ENCODE data around the gene CFAP46. TPM values are rescaled to one million over a fixed set of nuclear protein-coding genes. Genes with fewer than 3 reads are reported as not detected.

The CFAP46 gene
- total RNA-seq, 1 donor from 2014 or later: 1.6 TPM

DNA sequence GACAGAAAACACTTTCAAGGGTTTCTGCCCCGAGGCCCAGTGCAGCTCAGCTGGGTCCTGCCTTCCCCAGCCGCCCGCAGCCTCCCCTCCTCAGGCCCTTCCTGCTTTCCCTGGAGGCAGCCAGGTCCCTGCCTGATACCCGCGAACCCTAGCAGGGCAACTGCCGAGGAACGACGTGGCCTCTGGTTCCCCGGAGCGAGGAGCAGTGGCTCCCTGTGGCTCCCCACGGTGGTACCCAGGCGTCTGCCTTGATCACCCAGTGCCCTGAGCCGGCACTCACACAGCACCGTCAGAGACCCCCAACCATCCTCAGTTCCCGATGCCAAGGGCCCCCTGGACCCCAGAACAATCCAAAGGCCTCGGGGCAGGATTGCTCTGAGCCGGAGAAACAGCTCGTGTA is 58.3 kb downstream of the CFAP46 start:
- no peaks in the 10 kb centered on the region for H3K27me3 ChIP-seq
- H2AFZ ChIP-seq (replicated peaks): no peak overlapping the region
- H3K9me3 ChIP-seq (ENCODE audit: low read depth): no peaks in the 10 kb centered on the region
- no peaks in the 10 kb centered on the region for H3K4me1 ChIP-seq
- H3K4me1 Mint-ChIP-seq: peaks cover 3% of the 10 kb centered on the region
- H3K9me3 Mint-ChIP-seq: no peaks in the 10 kb centered on the region
- no peak overlapping the region for H3K9ac ChIP-seq
- H3K36me3 ChIP-seq: no peaks in the 10 kb centered on the region
- no peaks in the 10 kb centered on the region for H3F3A ChIP-seq (ENCODE audit: low read depth)
- H4K20me1 ChIP-seq (ENCODE audit: low read depth): no peaks in the 10 kb centered on the region
- H3K27me3 Mint-ChIP-seq (ENCODE audit: insufficient read depth, low read depth): peaks cover 8% of the 10 kb centered on the region
- no peak overlapping the region for H3K27ac Mint-ChIP-seq
- TF ChIP-seq EZH2 (IDR thresholded peaks at IDR 0.05): no peak
- TF ChIP-seq EZH2phosphoT487 (IDR thresholded peaks at IDR 0.05): no peak
- TF ChIP-seq, protein P1, sequence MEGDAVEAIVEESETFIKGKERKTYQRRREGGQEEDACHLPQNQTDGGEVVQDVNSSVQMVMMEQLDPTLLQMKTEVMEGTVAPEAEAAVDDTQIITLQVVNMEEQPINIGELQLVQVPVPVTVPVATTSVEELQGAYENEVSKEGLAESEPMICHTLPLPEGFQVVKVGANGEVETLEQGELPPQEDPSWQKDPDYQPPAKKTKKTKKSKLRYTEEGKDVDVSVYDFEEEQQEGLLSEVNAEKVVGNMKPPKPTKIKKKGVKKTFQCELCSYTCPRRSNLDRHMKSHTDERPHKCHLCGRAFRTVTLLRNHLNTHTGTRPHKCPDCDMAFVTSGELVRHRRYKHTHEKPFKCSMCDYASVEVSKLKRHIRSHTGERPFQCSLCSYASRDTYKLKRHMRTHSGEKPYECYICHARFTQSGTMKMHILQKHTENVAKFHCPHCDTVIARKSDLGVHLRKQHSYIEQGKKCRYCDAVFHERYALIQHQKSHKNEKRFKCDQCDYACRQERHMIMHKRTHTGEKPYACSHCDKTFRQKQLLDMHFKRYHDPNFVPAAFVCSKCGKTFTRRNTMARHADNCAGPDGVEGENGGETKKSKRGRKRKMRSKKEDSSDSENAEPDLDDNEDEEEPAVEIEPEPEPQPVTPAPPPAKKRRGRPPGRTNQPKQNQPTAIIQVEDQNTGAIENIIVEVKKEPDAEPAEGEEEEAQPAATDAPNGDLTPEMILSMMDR (IDR thresholded peaks at IDR 0.05): no peak
- no peak overlapping the region for H3K4me3 ChIP-seq
- H3K27ac ChIP-seq: no peak overlapping the region
- H3K4me3 Mint-ChIP-seq: no peak overlapping the region
- no peaks in the 10 kb centered on the region for H3K36me3 Mint-ChIP-seq
- H3K4me2 ChIP-seq: no peak overlapping the region
- no peak for DNase-seq (ENCODE audit: low spot score)
- H3K79me2 ChIP-seq (ENCODE audit: low read depth): no peaks in the 10 kb centered on the region

DNA sequence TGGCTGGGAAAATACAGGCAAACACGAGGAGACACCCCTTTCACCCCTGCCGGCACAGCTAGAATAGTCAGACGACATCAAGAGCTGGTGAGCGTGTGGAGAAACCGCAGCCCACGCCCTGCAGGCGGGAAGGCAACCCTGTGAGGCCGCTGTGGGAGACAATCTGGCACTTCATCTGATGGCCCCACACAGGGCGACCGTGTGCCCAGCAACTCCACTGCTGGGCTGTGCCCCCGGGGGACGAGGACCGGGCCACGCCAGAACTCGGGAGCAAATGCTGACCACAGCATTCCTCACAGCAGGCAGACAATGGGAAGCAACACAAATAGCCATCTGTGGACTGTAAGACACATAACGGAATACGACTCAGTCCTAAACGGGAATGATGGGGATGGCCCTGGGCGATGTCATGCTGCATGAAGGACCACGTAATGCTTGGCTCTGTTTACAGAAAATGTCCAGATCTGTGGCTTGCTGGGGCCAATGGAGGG is 58.9 kb downstream of the CFAP46 start:
- Histone ChIP-seq H3K27ac (no peak overlapping the region), H3K4me2 (no peak overlapping the region), H3K79me2 (ENCODE audit: low read depth) (no peaks in the 10 kb centered on the region), H2AFZ (replicated peaks) (no peak overlapping the region), H3K4me1 (no peaks in the 10 kb centered on the region), H4K20me1 (ENCODE audit: low read depth) (no peaks in the 10 kb centered on the region), H3F3A (ENCODE audit: low read depth) (no peaks in the 10 kb centered on the region), H3K36me3 (no peaks in the 10 kb centered on the region), H3K9ac (no peak overlapping the region), H3K27me3 (no peaks in the 10 kb centered on the region), H3K9me3 (ENCODE audit: low read depth) (no peaks in the 10 kb centered on the region), H3K4me3 (no peak overlapping the region)
- H3K4me1 Mint-ChIP-seq: peaks cover 5% of the 10 kb centered on the region
- no peak overlapping the region for H3K4me3 Mint-ChIP-seq
- no peak for DNase-seq (ENCODE audit: low spot score)
- TF ChIP-seq EZH2phosphoT487 (IDR thresholded peaks at IDR 0.05) (no peak), EZH2 (IDR thresholded peaks at IDR 0.05) (no peak)
- TF ChIP-seq, protein P1 (IDR thresholded peaks at IDR 0.05): no peak
- H3K9me3 Mint-ChIP-seq: no peaks in the 10 kb centered on the region
- peaks cover 13% of the 10 kb centered on the region for H3K27me3 Mint-ChIP-seq (ENCODE audit: insufficient read depth, low read depth)
- no peak overlapping the region for H3K27ac Mint-ChIP-seq
- H3K36me3 Mint-ChIP-seq: no peaks in the 10 kb centered on the region

DNA sequence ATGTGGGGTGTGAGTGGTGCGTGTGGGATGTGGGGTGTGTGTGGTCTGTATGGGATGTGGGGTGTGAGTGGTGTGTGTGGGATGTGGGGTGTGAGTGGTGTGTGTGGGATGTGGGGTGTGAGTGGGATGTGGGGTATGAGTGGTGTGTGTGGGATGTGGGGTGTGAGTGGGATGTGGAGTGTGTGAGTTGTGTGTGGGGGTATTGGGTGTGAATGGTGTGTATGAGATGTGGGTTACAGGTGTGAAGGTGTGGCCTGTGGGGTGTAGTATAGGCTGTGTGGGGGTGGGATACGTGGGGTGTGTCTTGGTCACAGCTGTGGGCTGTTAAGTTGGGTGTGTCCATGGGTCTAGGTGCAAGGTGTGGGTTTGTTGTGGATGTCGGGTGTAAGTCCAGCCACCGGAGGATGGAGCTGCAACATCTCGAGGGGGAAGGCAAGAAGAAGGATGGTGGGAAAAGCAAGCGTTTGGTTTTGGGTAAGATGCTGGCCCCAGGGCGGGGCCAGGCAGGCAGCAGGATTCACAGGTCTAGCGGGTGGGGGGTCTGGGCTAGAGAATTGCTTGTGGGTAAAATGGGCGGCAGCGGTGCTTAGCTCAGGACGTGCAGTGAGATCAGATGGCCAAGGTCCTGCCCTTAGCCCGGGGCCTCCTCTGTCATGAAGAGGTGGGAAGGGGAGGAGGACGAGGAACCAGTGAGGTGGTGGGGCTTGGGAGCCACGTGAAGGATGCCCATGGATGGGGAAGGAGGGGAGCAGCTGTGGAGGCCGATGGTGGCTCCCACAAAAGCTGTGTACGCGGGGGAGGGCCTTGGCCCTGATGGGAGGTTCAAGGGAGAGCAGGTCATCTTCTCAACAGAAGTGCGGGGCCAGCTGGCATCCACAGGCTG is 60.1 kb downstream of the CFAP46 start:
- Histone ChIP-seq H3K9me3 (ENCODE audit: low read depth) (no peaks in the 10 kb centered on the region), H2AFZ (replicated peaks) (no peak overlapping the region), H3K4me2 (no peak overlapping the region), H4K20me1 (ENCODE audit: low read depth) (no peaks in the 10 kb centered on the region), H3K36me3 (no peaks in the 10 kb centered on the region), H3K9ac (no peak overlapping the region), H3K27ac (no peak overlapping the region), H3K79me2 (ENCODE audit: low read depth) (no peaks in the 10 kb centered on the region), H3K4me1 (no peaks in the 10 kb centered on the region), H3K4me3 (no peak overlapping the region), H3F3A (ENCODE audit: low read depth) (no peaks in the 10 kb centered on the region), H3K27me3 (no peaks in the 10 kb centered on the region)
- no peak for DNase-seq (ENCODE audit: low spot score)
- TF ChIP-seq, protein P1 (IDR thresholded peaks at IDR 0.05): no peak
- TF ChIP-seq EZH2phosphoT487 (IDR thresholded peaks at IDR 0.05) (no peak), EZH2 (IDR thresholded peaks at IDR 0.05) (no peak)
- H3K4me1 Mint-ChIP-seq: peaks cover 5% of the 10 kb centered on the region
- H3K4me3 Mint-ChIP-seq: no peak overlapping the region
- H3K9me3 Mint-ChIP-seq: no peaks in the 10 kb centered on the region
- H3K27me3 Mint-ChIP-seq (ENCODE audit: insufficient read depth, low read depth): peaks cover 15% of the 10 kb centered on the region
- H3K36me3 Mint-ChIP-seq: no peaks in the 10 kb centered on the region
- H3K27ac Mint-ChIP-seq: peak overlapping the region; percentile 53
